Inflammatory macrophage treated with lipopolysaccharide for 4 hours (primary cell): ENCODE data around the gene HMGXB3.

ENCODE experiments used
- DNase-seq: peaks from one replicate; pipeline ENCODE4 v3.0.0-alpha.2; 2020

HMGXB3 gene

DNA sequence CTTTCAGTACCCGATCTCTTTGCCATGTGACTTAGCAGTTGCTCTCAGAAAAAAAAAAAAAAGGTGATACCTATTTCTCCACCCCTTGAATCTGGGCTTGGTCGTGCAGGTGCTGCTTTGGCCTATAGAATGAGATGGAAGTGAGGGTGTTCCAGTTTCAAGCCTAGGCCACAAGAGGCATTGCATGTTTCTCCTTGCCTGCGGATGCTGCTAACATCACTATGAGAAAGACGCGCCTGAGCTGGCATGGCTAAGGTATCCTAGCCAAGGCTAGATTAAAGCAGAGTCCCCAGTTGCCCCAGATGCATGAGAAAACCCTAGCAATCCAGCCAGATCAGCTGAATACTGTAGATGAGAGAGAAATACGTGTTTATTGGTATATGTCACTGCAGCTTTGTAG lies 100.5 kb downstream of the HMGXB3 start:
- DNase-seq = no peak
